ENCODE results near the gene C1QL1. TPM values are rescaled to one million over a fixed set of nuclear protein-coding genes. Genes with fewer than 3 reads are reported as not detected.

The C1QL1 gene
- total RNA-seq, 2 donors from 2014 or later, result 1.6 to 3.6 TPM

GRCh38 chr17:44988044-44988942 lies 20.2 kb upstream of the C1QL1 start:
- Histone ChIP-seq H3K27me3 (no peaks in the 10 kb centered on the region), H3K4me1 (peaks cover 0 to 1% of the 10 kb centered on the region in 2 donors), H3K4me3 (no peak overlapping the region), H3K36me3 (no peaks in the 10 kb centered on the region), H3K27ac (no peak overlapping the region), H3K9me3 (no peaks in the 10 kb centered on the region)
- no peak for DNase-seq (ENCODE audit: low spot score)
- TF ChIP-seq CTCF (IDR thresholded peaks at IDR 0.05), result no peak

- Histone ChIP-seq H3K36me3 (no peaks in the 10 kb centered on the region), H3K9me3 (no peaks in the 10 kb centered on the region), H3K27ac (peak overlapping the region; percentile 32 to 46), H3K27me3 (no peaks in the 10 kb centered on the region), H3K4me1 (peaks cover 0 to 33% of the 10 kb centered on the region in 2 donors), H3K4me3 (no peak overlapping the region)
- TF ChIP-seq CTCF (IDR thresholded peaks at IDR 0.05), result no peak
- no peak for DNase-seq (ENCODE audit: low spot score)
Observed at GRCh38 chr17:44983563-44983962, 15.5 kb upstream of the C1QL1 start.

GRCh38 chr17:44982113-44982702 lies 14.1 kb upstream of the C1QL1 start:
- Histone ChIP-seq H3K27ac (no peak overlapping the region), H3K27me3 (no peaks in the 10 kb centered on the region), H3K9me3 (no peaks in the 10 kb centered on the region), H3K36me3 (no peaks in the 10 kb centered on the region), H3K4me1 (peaks cover 0 to 46% of the 10 kb centered on the region in 2 donors), H3K4me3 (no peak overlapping the region)
- no peak for DNase-seq (ENCODE audit: low spot score)
- TF ChIP-seq CTCF (IDR thresholded peaks at IDR 0.05), result no peak

- Histone ChIP-seq H3K4me1 (peaks cover 0 to 49% of the 10 kb centered on the region in 2 donors), H3K27me3 (no peaks in the 10 kb centered on the region), H3K4me3 (no peak overlapping the region), H3K27ac (peak overlapping the region; percentile 56 to 68), H3K9me3 (no peaks in the 10 kb centered on the region), H3K36me3 (no peaks in the 10 kb centered on the region)
- TF ChIP-seq CTCF (IDR thresholded peaks at IDR 0.05), result no peak
- DNase-seq (ENCODE audit: low spot score), result no peak
Observed at GRCh38 chr17:44981221-44981968, 13.3 kb upstream of the C1QL1 start.

GRCh38 chr17:44979426-44979995 lies 11.4 kb upstream of the C1QL1 start:
- TF ChIP-seq CTCF (IDR thresholded peaks at IDR 0.05), result no peak
- no peaks in the 10 kb centered on the region for H3K27me3 ChIP-seq
- no peaks in the 10 kb centered on the region for H3K36me3 ChIP-seq
- H3K9me3 ChIP-seq, result no peaks in the 10 kb centered on the region
- H3K4me1 ChIP-seq, result peaks cover 0 to 49% of the 10 kb centered on the region in 2 donors
- H3K4me3 ChIP-seq, result no peak overlapping the region
- H3K27ac ChIP-seq, result peak overlapping the region; percentile 68 to 76
- no peak for DNase-seq (ENCODE audit: low spot score)
